22Rv1 (cell line): ENCODE results near the gene POLR3A.

Source experiments
- ZFX ChIP-seq: fragments of 450-650 bp; IDR thresholded peaks from 2 replicates; pipeline ENCODE4 v1.6.1; 2017; ENCODE audit warnings: antibody characterized with exemption, borderline replicate concordance
- TF ChIP-seq, protein P1 (sequence below): fragments of 450-650 bp; IDR thresholded peaks from 2 replicates; pipeline ENCODE4 v1.5.1; 2017; ENCODE audit warnings: mild to moderate bottlenecking

DNA sequence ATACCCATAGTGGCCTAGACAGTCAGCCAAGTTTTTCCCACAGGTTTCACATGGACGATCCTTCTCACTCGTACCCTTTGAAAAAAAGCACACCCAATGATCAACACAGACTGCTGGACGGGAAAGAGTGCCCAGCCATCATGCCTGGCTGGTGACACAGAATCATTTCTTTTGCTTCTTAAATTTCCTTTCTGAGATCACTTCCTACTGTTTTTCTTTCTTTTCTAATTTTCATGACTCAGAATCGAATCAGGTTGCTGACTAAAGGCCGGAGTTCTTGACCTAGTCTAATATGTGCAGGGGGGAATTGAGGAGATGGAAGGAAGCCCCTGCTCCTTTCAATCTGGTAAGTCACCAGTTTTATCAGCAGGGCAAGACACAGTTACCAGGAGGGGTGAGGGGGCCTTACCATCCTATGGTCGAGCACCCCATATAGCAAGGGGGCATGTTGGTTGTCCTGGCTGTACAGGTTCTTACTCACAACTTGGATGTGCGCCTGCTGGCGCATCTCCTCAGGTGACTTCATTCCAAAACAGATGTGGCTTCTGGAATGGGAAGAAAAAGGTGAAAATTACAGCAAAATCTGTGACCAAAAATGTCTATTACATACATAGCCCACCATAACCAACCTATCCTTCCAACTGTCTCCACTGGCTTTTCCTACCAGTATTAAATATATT is 3.5 kb downstream of the POLR3A start:
- TF ChIP-seq, protein P1, sequence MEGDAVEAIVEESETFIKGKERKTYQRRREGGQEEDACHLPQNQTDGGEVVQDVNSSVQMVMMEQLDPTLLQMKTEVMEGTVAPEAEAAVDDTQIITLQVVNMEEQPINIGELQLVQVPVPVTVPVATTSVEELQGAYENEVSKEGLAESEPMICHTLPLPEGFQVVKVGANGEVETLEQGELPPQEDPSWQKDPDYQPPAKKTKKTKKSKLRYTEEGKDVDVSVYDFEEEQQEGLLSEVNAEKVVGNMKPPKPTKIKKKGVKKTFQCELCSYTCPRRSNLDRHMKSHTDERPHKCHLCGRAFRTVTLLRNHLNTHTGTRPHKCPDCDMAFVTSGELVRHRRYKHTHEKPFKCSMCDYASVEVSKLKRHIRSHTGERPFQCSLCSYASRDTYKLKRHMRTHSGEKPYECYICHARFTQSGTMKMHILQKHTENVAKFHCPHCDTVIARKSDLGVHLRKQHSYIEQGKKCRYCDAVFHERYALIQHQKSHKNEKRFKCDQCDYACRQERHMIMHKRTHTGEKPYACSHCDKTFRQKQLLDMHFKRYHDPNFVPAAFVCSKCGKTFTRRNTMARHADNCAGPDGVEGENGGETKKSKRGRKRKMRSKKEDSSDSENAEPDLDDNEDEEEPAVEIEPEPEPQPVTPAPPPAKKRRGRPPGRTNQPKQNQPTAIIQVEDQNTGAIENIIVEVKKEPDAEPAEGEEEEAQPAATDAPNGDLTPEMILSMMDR: no peak
- TF ChIP-seq ZFX: no peak
